ENCODE data around the gene ITPK1.

The ITPK1 gene

GRCh38 chr14:93104961-93105360 is 10.8 kb downstream of the ITPK1 start:
- DNase-seq (ENCODE audit: low spot score), result no peak

DNA sequence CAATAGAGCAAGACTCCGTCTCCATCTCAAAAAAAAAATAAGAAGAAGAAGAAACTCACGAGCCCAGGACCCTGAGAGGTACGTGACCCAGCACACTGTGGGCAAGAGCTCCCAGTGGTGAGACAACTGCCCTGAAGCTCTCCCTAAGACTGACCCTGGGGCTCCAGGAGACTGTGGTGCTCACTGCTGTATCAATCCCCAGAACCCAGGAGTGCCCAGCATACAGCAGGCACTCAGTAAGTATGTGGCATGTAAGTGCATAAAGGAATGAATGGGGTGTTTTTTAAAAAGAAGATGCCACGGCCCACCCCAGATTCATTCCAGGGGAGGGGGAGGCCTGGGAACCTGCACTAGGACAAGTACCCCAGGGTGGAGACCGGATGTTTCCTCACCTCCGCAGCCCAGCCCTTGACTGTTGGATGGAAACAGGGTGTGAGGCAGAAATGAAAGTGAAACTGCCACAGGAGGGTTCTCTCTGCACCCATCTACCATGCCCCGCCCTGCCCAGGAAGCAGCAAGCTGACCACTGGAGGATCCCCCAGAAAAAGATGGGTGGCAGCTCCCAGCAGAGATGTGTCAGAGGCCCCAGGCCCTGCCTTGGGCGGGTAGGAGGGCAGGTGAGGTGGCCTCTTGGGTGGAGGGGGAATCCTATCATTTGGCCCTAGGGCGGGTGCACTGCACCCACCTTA is 12.2 kb downstream of the ITPK1 start:
- peak; percentile 30 for DNase-seq (ENCODE audit: low spot score)

DNA sequence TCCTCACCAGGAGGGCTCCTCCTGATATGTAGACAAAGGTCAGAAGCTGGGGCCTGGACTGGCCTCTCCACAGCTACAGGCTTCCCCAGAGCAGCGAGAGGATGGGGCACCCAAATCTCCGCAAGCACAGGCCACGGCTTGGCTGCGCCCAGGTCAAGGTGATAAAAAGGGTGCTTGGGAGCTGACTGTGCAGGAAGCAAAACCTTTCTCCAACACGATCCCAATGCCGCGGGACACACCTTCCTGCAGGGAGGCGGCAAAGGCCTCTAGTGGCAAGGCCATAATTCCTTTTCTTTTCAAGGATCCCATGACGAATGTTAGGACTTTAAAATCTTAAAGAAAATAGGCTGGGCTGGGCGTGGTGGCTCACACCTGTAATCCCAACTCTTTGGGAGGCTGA is 13.6 kb downstream of the ITPK1 start:
- no peak for DNase-seq (ENCODE audit: low spot score)

GRCh38 chr14:93101181-93101580 is 14.5 kb downstream of the ITPK1 start:
- DNase-seq (ENCODE audit: low spot score), result no peak

DNA sequence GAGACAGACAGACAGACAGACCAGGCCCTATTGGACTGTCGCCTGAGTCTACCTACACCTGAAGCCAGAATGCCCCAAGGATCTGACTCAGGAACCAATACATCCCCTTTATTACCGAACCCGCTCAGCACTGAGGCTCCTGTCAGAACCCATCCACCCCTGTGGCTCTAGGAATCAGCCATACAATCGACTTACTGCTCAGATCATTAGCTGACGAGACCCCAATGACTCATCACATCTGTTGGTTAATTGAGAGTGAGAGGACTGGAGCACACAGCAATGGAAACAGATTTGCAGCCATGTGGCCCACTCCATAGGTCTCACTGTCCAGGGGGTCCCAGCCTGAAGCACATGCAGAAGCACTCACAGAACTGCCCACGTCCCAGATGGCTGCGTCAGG is 15.2 kb downstream of the ITPK1 start:
- DNase-seq (ENCODE audit: low spot score), result no peak

DNA sequence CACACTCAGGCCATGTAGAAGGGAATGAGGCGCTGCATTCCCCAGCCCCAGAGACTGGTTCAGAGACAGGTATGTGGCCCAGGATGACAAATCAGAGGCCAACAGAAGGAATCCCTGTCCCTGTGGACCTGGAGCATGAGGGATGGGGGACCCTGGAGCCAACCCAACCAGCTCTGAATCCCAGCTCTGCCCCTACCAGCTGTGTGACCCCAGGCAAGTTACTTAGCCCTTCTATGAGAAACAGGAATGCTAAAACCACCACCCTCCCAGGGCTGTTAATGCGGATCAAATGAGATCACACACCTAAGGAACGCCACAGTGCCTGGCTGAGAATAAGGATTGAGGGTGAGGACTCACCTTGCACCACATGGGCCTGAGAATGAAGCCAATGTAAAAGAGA is 15.6 kb downstream of the ITPK1 start:
- no peak for DNase-seq (ENCODE audit: low spot score)

GRCh38 chr14:93099643-93100042 is 16.1 kb downstream of the ITPK1 start:
- no peak for DNase-seq (ENCODE audit: low spot score)

GRCh38 chr14:93099196-93099595 is 16.5 kb downstream of the ITPK1 start:
- no peak for DNase-seq (ENCODE audit: low spot score)

DNA sequence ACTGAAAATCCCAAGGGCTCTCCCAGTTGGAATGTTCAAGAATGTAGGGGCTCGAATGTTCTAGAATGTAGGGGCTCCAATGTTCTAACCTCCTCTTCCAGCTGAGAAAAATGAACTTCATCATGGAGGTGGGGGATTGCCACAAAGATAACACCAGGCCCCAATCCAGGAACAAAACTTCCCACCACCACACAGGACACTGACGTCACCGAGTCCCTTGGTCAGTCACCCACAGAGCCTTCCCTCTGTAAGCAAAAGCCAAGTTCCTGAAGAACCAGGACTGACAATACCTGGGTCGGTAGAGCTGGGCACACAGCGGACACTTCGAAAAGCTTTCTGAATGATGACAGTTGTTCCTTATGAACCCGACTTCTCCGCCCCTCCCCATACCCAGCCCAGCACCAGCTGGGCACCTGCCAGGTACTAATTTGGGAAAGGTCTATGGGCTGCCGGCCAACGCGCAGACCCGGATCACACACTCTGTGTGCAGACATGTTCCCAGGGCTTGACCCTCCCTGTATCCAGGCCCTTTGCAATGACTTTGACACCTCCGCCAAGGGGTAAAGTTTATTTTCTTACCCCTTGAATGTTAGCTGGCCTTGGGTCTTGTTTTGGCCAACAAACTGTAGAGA is 18.9 kb downstream of the ITPK1 start:
- DNase-seq (ENCODE audit: low spot score), result no peak

DNA sequence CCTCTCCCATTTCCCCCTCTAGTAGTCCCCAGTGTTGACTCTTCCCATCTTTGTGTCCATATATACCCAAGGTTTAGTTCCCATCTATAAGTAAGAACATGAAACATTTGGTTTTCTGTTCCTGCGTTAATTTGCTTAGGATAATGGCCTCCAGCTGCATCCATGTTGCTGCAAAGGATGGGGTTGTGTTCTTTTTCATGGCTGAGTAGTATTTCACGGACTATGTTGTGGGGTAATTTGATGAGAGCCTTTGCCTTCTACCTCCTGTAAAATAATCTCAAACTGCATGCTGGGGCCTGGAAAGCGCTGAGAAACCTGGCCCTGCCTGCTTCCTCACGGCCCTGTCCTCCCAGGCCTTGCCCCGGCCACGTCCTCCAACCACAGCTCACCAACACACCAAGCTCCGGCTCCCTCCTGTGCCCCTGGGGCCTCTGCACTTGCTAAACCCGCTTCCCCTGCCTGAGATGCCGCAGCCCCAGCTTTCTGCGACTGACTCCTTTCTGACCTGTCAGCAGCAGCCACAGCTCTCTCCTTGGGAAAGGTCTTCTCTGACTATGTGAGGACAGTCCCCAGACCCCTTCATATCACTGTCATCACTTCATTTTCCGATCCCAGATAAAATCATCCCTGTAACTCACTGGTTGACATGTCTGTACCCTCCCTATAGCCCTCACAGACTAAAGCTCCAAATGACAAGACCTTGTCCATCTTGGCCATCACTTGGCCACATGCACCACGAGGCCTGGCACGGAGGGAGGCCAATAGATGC is 19.8 kb downstream of the ITPK1 start:
- no peak for DNase-seq (ENCODE audit: low spot score)

GRCh38 chr14:93094121-93094918 is 21.4 kb downstream of the ITPK1 start:
- DNase-seq (ENCODE audit: low spot score), result no peak

DNA sequence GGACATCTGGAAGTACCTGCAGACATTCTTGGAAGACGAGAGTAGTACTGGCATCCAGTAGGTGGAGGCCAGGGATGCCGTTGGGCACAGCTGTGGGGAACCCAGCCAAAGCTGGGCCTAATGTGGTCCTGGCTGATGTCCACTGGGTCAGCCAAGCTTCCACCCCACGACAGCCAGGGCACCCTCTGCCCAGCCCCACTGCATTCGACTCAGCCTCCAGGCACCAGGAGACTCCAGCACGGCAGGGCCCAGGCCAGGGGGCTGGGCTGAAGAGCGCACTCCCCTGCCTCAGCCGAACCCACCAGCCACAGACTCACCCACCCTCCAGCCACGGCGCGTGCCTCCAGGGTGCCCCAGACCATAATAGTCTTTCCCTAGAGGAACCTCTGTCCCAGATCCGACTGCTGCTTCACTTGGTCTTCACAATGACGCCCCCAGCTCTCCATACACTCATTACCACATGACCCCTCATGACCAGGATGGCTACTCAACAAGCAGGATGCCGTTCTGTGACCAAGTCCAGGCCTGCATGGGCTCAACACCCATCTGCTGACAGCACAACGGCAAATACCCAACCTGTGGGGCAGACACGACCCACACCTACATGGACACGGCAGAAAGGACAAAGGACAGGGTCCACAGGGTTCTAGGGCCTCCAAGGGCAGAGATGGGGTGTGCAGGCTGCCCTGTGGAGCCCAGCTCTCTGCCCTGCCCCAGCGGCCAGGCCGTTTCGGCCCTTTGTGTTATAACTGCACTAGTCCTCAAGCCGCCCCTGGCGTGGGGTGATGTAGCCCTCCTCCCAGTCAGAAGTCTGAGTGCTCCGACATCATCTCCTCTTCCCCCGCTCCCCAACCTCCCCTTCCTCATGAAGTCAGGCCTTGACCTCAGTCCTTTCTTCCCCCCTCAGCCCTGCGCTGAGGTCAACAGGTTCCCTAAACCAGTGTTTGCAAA is 22.8 kb downstream of the ITPK1 start:
- DNase-seq (ENCODE audit: low spot score), result no peak

DNA sequence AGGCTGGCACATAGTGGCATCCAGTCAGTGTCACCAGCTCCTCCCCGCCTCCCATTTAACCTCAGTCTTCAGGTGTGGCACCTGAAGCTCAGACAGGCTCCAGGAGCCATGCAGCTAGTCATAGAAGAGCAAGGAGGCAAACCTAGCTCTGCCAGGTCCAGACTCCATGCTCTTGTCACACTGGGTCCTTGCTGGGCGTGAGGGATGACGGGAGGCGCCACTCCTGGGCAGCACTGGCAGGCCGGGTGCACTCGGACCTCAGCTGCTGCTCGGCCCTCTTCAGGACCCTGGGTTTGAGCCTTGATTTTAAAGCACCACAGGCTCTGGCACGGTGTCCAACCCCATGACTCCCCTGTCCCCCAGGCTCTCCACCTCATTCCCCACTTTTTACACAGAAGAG is 24.1 kb downstream of the ITPK1 start:
- no peak for DNase-seq (ENCODE audit: low spot score)

- DNase-seq (ENCODE audit: low spot score), result no peak
These were observed 24.7 kb downstream of the ITPK1 start for GRCh38 chr14:93090826-93091555.

DNA sequence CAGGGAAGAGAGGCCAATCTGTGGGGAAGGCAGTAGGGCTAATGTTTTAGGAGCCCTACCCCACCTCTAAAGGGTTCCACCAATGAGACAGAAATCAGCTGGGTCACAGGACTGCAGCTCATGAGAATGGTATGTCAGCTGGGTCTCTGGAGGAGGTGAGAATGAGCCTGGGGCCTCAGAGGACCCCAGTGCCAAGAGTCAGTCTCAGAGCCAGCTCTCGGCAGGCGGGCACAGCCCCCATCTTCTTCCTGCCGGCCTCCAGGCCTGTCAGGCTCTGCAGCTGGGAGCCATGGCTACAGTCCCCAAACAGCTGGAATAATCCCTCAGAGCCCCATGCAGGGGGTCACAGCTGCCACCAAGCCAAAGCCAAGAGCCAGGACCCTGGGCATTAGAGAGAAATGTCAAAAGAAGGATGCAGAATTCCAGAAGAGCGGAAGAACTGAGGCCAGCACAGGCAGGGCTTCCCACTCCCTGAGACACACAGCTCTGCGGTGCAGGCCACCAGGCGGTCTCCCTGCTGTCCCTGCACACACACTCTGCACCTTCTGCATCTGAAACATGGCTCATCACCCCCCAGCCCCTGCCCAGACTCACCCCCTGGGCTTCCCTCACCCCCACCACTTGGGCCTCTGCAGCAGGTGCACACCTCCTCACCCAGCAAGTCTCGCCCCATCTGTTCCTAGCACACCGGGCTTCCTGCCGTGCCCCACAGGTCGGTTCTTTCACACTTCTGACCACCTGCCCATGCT is 26.0 kb downstream of the ITPK1 start:
- DNase-seq (ENCODE audit: low spot score), result peak; percentile 15

GRCh38 chr14:93086441-93087055 is 29.2 kb downstream of the ITPK1 start:
- peak; percentile 35 for DNase-seq (ENCODE audit: low spot score)

DNA sequence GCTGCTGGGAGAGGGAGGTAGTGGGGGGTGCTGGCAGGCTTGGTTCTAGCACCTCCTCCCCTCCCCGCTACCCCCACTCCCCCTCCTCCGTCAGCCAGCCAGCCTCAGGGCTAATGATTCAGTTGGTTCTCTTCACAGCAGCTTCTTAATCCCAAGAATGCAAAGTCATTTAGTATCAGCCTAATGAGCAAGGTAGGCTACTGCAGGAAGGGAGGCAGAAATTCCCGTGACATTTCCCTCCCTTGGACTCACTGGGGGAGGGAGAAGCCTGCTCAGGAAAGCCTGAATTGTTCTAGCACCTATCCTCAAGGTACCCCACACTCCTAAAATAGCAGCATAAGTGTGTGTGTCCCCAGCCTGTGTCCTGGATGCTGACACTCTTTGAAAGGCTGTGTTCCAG is 29.8 kb downstream of the ITPK1 start:
- peak; percentile 47 for DNase-seq (ENCODE audit: low spot score)

- DNase-seq (ENCODE audit: low spot score), result no peak
These were observed 30.6 kb downstream of the ITPK1 start for GRCh38 chr14:93084866-93085857.
